Left colon (tissue), 2 donors: ENCODE data around the gene FUT1. TPM values are rescaled to one million over a fixed set of nuclear protein-coding genes. Genes with fewer than 3 reads are reported as not detected.
"Not testable (repeated sequence)": the region's sequence is repeated elsewhere in the genome, so short reads cannot be mapped to it uniquely, and the experiment has no call there.

Experiments used
- ATAC-seq: fragments of 200-7000 bp; cut with Tn5 transposase; one replicate; pipeline ENCODE4 v1.9.1; 2020; ENCODE audit warnings: mild to moderate bottlenecking, moderate library complexity
- DNase-seq, 2 donors: peaks; one replicate each; pipeline ENCODE4 v3.0.0-alpha.2; 2020
- intact Hi-C, 2 donors: fragments of 100-400 bp; cut with DNase I in 1 of 2; cut with micrococcal nuclease in 1 of 2; formaldehyde crosslinking; loops; one replicate each; pipeline versions ENCODE4 v1.11.2 to v1.14.0; 2022; cut with DNase I, micrococcal nuclease
- total RNA-seq, 2 donors: library from RNA; stranded (reverse); fragmentation: NEBNext Ultra II Directional; extraction: Animal tissue kit (Norgen Biotek cat#: 25700); gene quantifications; one replicate each; pipeline ENCODE4 v1.2.1, GENCODE V29; 2021
- donor health status: DM: no; HTN: no; CAD: no.
- donor health status: DM: yes; HTN: yes; CAD: no.

Gene FUT1
- total RNA-seq, 2 donors from 2014 or later, result 0.37 to 0.56 TPM

DNA sequence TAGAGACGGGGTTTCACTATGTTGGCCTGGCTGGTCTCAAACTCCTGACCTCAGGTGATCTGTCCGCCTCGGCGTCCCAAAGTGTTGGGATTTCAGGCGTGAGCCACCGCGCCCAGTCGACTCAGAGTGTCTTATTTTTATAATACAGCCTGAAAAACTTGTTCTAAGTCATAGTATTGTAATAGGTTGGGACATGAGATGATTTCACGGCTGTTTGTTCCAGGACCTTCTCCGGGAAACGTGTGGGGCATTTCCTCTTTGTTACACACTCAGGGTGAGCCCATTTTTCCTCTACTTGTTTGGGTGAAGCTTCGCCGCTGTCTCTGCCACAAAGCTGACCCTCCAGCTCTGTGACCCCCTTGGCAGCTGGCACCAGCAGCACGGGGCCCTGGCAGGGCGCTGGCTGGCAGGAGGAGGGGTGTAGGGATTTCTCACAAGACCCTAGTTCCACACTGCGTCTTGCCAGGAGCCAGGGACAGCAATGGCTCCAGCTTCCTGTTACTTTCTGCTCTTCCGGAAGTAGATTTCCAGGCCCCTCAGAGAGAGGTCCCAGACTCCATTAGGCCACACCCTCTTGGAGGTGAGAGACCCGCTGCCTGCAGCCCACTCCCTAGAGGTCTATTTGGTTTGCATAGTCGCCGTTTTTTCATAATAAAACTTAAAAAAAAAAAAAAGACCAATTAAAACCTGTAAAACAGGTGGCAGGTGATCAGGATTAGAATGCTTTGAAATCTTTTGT, 18.5 kb upstream of the FUT1 start:
- intact Hi-C loops, result no loop called here

DNA sequence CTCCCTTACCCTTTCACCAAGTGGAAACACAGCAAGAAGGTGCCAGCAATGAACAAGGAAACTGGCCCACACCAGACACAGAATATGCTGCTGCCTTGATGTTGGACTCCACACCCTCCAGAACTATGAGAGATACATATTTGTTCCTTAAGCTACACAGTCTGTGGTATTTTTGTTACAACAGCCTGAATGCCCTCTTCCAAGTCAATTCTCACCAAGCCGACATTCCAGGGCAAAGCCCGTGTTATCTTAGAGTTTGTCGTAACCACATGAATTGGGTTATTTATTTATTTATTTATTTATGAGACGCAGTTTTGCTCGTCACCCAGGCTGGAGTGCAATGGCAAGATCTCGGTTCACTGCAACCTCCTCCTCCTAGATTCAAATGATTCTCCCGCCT, 17.8 kb upstream of the FUT1 start:
- ATAC-seq, result no peak
- no peak for DNase-seq
- intact Hi-C loops, result no loop called here

More for the DNA sequence above, 18.5 kb upstream of the FUT1 start:
- DNase-seq (no peak), ATAC-seq (no peak)

- intact Hi-C loops, result no loop called here
- DNase-seq, result no peak
- ATAC-seq, result no peak
Observed at GRCh38 chr19:48768994-48769713, 16.7 kb upstream of the FUT1 start.

DNA sequence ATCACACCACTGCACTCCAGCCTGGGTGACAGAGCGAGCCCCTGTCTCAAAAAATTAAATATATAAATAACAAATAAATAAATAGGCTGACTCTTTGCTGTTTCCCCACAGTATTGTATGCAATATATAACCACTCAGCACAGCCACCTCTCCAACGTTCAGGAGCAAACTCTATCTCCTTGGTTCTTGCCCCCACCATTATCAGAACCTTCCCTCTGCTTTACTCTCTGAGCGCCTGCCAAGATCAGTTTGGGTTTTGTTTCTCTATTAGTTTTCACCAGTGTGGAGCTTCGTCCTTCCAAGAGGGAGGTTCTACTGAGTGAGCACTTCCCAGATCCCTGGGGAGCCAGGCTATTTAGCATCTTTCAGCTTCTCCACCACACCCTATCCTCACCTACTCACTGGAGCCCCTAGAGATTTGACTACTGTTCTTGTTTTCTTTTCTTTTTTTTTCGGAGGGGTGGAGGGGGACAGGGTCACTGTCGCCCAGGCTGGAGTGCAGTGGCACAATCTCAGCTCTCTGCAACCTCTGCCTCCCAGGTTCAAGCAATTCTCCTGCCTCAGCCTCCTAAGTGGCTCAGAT, 15.8 kb upstream of the FUT1 start:
- intact Hi-C loops, ATAC-seq: not testable (repeated sequence)

GRCh38 chr19:48765816-48766215, 13.4 kb upstream of the FUT1 start:
- intact Hi-C loops, ATAC-seq, DNase-seq: not testable (repeated sequence)

More for the DNA sequence above, 15.8 kb upstream of the FUT1 start:
- DNase-seq, result not testable (repeated sequence)

GRCh38 chr19:48760504-48761205, 8.2 kb upstream of the FUT1 start:
- ATAC-seq (no peak), DNase-seq (no peak)
- intact Hi-C loops, result no loop called here

DNA sequence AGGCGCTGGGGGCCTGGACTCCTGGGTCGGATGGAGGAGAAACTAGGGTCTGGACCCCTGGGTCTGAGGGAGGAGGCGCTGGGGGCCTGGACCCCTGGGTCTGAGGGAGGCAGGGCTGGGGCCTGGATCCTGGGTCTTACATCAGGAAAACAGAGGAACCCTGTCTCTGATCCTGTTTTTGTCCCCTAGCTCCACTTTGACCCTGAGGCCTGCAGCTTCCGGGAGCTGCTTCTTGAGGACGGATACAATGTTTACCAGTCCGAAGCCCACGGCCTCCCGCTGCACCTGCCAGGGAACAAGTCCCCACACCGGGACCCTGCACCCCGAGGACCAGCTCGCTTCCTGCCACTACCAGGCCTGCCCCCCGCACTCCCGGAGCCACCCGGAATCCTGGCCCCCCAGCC, 5.3 kb upstream of the FUT1 start:
- ATAC-seq, result no peak
- DNase-seq, result no peak
- intact Hi-C loops, result no loop called here

GRCh38 chr19:48757089-48757675, 4.7 kb upstream of the FUT1 start:
- intact Hi-C loops, result no loop called here
- DNase-seq (no peak), ATAC-seq (no peak)

DNA sequence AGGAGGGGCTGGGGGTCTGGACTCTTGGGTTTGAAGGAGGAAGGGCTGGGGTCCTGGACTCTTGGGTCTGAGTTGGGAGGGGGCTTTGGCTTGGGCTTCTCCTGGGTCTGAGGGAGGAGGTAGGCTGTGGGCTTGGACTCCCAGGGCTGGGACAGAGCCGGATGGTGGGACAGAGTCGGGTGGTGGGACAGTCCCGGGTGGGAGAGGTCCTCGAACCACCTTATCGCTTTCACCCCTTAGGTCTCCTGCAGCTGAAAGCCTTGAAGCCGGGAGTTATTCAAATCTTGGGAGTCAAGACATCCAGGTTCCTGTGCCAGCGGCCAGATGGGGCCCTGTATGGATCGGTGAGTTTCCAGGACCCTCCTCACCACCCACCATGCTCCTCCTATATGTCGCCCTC, 4.2 kb upstream of the FUT1 start:
- intact Hi-C loops, result no loop called here
- no peak for DNase-seq
- no peak for ATAC-seq

DNA sequence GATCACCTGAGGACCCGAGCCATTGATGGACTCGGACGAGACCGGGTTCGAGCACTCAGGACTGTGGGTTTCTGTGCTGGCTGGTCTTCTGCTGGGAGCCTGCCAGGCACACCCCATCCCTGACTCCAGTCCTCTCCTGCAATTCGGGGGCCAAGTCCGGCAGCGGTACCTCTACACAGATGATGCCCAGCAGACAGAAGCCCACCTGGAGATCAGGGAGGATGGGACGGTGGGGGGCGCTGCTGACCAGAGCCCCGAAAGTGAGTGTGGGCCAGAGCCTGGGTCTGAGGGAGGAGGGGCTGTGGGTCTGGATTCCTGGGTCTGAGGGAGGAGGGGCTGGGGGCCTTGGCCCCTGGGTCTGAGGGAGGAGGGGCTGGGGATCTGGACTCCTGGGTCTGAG, 3.8 kb upstream of the FUT1 start:
- ATAC-seq, result no peak
- DNase-seq, result no peak
- intact Hi-C loops, result no loop called here

DNA sequence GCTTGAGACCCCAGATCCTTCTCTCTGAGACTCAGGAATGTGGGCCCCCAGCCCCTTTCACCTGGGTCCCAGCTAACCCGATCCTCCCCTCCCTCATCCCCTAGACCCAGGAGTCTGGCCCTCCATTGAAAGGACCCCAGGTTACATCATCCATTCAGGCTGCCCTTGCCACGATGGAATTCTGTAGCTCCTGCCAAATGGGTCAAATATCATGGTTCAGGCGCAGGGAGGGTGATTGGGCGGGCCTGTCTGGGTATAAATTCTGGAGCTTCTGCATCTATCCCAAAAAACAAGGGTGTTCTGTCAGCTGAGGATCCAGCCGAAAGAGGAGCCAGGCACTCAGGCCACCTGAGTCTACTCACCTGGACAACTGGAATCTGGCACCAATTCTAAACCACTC, 3.3 kb upstream of the FUT1 start:
- intact Hi-C loops, result no loop called here
- no peak for DNase-seq
- no peak for ATAC-seq

DNA sequence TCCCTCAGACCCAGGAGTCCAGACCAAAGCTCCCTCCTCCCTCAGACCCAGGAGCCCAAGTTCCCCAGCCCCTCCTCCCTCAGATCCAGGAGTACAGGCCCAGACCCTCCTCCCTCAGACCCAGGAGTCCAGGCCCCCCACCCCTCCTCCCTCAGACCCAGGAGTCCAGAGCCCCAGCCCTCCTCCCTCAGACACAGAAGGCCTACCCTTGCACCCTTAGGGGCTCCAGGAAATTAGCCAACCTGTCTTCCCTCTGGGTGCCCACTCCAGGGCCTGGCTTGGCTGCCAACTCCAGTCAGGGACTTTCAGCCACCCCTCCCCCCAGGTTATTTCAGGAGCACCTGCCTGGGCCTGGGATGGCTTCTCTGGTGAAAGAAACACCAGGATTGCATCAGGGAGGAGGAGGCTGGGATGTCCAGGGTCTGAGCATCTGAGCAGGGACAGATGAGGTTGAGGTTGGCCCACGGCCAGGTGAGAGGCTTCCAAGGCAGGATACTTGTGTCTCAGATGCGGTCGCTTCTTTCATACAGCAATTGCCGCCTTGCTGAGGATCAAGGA, 2.7 kb upstream of the FUT1 start, which contains the start of gene FGF21:
Gene FGF21, plus strand, starts transcription at position 441 of the 558 bp plus-strand sequence. CDS start 713 bp downstream, outside the sequence.
- intact Hi-C loops, result no loop called here
- no peak for DNase-seq
- ATAC-seq, result no peak

GRCh38 chr19:48751845-48752495, 471 bp downstream of the FUT1 start:
- intact Hi-C loops, result no loop called here
- DNase-seq, result no peak
- no peak for ATAC-seq

DNA sequence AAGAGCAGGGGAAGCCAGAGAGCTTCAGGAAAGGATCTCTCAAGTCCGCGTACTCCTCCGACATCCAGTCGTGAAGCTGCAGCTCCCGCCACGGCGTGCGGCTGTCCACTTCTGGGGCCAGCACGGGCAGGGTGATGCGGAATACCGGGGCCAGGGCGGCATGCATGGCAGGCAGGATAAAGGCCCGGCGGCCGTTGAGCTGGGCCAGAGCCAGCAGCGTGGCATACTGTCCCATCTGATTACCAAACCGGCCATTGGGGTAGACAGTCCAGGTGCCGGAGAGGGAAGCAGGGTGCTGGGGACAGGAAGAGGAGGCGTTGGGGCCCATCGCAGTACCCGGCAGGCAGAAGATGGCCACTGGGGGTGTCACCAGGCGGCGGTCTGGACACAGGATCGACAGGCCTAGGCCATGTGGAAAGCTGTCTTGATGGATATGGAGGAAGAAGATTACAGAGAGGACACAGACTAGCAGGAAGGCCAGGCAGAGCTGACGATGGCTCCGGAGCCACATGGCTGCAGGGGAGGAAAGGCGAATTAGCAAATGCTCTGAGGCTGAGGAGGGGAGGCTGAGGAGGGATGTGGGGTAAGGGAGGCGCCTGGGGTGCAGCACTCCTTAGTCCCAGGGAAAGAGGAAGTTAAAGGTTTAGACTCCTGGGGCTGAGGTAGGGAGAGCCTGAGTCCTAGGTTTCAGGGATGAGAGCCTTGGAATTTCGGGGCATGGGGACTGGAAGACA, 1.5 kb downstream of the FUT1 start:
- DNase-seq (no peak), ATAC-seq (no peak)
- intact Hi-C loops, result no loop called here

- DNase-seq, result no peak
- no peak for ATAC-seq
- intact Hi-C loops, result no loop called here
Observed at GRCh38 chr19:48750351-48750750, 2.1 kb downstream of the FUT1 start.

DNA sequence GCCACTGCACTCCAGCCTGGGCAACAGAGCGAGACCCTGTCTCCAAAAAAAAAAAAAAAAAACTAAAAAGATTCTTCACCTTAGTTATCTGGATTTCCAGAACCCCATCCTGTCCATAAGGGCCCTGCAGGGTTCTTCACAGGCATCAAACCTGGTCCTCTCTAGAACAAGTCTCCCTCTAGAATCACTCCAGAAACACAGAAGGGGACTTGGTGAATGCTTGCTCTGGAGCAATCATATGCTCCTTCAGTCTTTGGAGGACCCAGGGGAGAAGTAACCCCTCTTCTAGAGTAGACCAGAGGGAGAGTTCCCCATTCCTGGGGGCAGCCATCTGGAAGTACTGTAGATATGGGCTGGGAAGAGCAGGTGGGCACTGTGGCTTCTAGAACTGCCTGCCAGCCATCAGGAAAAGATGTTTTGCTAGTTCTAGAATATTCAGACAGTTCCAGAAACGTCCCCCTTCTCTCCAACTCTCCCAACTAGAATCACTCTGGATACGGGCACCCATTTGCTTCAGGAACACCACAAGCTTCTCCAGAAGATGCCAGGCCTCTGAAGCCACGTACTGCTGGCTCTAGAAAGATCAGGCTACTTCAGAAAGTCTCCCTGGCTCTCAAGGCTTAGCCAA, 2.8 kb downstream of the FUT1 start:
- intact Hi-C loops, result no loop called here
- ATAC-seq (no peak), DNase-seq (no peak)
